ENCODE data around the gene TBC1D22A.
"Not testable (repeated sequence)": the region's sequence is repeated elsewhere in the genome, so short reads cannot be mapped to it uniquely, and the experiment has no call there.

Gene TBC1D22A

DNA sequence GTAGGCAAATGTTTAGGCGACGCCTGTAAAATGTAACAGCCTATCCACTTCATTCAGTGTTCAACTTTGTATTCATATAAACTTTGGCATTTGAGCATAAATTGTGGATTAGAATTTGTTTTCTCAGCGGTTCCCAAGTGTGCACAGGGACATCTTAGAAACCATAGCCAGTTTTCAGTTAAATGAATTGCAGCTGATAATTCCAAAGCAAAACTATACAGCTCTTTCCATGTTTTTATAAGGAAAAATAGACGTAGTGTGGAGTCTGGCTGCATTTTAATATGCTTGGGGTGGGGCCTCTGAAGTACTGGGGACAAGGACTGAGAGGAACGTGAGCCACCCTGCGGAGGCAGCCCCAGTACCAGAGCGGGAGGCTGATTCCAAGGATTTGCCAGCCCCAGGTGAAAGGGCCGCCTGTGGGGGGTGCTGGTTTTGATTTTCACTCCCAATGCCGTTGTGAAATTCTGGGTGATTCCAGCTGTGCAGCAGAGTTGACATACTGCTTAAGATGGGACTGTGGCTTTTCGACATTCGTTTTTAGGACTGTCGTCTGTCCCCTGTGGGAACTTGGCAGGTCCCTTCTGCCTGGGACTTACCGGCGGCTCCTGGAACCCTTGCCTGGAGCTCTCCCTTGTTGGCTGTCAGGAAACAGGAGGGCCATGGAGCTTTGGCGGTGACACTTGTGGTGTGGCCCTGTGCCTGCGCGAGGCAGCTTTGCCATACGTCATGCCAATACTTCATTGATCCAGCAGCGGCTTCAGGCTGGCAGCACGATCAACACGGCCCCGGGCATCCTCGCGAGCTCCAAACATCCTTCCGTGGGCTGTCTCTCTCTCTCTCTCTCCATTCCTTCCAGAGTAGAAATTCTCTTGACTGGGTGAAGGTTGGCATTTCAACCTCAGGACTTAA, 370.9 kb downstream of the TBC1D22A start:
- DNase-seq, result no peak

DNA sequence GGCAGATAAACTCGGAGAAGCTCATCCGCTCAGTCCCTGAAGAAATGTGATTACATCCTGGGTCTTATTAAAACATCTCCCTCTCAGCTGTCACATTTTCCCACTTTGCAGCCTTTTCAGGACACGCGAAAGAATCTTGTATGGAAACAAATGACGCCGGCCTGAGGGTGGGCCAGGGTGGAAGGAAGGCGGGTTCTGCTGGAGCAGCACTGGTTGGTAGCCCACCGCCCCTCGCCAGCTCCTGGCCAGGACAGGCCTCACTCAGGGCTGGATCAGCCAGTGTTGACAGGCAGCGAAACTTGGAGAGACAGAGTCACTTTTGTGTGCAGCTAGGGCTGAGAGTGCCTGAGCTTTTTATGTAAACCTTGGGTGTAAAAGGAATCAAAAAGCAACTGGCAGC, 371.8 kb downstream of the TBC1D22A start:
- DNase-seq, result no peak

DNA sequence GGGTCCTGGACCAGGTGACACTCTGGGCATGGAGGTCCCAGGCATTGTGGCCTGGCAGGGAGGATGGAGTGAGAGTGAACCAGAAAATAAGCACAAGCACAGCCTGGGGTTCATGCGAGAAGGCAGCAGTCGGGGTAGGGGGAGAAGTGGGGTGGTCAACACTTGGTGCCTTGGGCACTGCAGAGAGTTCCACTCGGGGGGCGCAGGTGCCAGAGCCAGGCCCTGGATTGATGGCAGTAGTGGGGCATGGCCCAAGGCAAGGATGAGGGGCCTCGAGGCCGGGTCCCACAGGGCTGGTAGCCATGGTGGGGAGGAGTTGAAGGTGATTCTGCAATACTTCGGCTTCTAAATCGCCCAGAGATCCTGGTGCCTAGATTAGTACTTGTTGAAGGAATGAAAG, 372.9 kb downstream of the TBC1D22A start:
- no peak for DNase-seq

DNA sequence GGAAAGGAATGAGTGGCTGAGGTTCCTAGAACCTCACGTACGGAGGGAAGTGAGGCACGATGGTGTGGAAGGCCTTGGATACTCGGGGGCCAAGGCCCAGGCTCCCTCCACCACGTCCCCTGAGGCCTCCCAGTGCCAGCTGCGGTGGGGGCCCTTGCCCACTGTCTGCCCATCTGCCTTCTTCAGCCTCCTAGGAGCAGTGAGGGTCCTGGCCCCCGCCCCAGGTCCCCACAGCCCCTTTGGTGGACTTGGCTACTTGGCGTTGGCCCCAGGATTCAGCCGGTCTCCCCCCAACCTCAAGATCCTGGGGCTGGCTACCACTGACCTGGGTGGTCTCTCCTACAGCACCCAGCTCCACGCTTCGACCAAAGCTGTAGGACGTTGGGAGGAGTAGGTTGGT, 373.6 kb downstream of the TBC1D22A start:
- DNase-seq, result no peak

DNA sequence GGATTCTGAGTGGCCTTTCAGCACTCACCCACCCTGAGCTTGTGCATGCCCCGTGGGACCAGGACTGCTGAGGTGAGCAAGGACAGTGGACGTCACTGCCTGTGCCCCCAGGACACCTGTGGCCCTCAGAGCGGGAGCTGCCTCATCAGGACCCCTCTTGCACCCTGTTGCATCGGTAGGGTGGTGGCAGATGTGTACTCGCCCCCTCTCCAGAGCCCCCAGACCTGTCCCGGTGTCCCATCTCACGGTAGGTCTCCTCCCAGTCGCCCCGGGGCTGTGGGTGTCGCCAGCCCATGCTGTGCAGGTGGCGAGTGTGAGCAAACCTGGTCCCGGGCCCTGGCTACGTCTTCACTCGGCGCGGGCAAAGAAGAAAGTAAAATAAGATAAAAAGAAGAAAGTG, 374.2 kb downstream of the TBC1D22A start:
- DNase-seq, result no peak

DNA sequence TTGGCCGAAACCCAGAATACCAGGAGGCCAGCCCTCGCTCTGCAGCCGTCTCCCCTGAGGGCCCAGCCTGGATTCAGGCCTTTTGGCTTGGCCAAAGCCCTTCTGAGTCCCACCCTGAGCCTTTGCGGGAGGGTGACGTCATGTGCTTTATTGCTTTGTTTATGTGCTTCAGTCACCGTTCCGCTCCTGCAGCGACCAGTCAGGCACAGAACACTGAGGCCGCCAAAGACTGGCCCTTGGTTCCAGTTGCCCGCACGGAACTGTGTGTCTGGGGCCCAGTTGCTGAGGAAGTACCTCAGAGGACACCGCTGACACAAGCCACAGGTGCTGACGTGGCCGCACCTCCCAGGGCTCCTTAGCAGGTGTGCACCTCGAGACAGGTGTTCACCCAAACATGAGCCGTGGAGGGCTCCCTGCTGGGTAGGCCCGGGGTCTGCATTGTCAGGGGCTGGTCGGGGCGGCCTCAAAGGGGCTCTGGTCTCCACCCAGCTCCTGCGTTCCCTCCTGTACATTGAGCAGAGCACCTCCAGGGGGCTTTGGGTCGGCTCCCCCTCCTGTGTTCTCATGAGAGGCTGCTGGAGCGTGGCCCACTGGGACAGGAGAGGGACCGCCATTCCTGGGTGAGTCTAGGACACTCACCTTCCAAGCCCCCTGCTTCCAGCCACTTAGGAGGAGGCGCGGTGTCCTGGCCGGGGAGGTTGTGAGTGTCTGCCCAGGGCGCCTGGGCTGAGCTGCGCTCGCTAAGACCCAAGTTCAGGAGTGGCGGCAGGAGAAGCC, 376.8 kb downstream of the TBC1D22A start:
- DNase-seq, result no peak

DNA sequence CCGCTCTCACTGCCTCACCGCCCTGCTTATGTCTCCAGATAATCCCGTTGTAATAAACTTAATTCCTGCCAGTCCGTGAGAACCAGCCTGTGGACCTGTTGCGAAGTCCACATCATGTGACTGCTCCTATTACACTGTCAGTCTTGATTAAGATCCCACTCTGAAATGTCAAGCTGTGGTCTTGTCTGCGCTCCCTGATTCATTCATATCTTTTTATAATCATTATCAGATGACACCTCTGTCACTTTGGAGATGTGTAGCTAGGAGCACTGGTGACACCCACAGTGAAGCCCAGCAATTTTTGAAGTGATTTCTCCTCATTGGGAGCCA, 377.3 kb downstream of the TBC1D22A start:
- DNase-seq, result no peak

DNA sequence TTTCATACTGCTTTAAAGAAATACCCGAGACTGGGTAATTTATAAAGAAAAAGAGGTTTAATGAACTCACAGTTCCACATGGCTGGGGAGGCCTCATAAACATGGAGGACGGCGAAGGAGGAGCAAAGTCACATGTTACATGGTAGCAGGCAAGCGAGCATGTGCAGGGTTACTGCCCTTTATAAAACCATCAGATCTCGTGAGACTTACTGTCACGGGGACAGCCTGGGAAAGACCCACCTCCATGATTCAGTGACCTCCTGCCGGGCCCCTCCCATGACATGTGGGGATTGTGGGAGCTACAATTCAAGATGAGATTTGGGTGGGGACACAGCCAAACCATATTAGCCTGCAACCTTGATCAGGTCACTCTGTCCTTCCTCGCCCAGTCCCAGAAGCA, 378.5 kb downstream of the TBC1D22A start:
- DNase-seq, result not testable (repeated sequence)

DNA sequence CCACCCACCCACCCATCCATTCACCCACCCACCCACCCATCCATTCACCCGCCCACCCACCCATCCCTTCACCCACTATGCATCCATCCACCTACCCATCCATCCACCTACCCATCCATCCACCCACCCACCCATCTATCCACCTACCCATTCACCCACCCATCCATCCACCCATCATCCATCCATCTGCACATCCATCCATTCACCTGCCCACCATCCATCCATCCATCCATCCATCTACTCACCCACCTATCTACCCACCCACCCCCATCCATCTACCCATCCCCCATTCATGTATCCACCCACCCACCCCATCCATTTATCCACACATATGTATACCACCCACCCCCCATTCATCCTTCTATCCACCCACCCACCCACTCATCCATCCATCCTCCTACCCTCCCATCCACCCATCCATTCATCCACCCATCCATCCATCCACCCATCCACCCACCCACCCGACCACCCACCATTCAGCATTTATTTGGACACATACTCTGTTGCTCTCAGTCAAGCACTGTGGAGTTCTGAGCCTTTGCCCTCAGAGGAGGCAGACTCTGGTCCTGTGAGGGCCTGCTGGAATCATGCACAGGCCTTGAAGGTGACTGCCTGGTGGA, 380.1 kb downstream of the TBC1D22A start:
- no peak for DNase-seq

DNA sequence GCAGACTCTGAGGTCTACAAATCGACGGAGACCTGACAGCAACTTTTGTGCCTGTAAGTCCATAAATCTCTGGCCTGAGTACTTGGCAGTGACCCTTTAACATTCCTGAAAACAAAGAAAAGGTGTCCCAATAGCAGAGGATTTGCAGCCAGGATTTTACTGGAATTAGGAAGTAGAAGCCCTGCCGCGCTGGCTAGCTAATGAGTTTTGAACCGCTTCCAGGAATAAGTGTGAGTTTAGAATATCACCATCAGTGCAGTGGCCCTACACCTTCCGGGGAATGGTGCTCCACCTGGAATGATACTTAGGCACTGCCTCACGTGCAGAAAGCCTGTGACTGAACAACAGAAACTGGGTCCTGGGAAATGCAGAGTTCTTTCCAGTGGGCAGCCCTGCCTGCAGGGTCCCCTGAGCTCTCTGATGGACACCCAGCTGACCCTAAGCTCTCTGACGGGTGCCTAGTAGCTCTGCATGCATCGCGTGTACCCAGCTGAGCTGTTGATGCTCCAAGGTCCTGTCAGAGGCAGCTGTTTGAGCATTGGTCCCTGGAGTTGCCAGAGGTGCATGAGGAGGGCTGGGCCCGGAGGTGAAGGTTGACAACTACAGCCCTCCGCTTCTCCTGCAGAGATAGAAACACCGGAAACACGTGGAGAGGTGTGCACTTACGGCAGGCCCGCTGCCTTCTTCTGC, 380.9 kb downstream of the TBC1D22A start:
- no peak for DNase-seq

DNA sequence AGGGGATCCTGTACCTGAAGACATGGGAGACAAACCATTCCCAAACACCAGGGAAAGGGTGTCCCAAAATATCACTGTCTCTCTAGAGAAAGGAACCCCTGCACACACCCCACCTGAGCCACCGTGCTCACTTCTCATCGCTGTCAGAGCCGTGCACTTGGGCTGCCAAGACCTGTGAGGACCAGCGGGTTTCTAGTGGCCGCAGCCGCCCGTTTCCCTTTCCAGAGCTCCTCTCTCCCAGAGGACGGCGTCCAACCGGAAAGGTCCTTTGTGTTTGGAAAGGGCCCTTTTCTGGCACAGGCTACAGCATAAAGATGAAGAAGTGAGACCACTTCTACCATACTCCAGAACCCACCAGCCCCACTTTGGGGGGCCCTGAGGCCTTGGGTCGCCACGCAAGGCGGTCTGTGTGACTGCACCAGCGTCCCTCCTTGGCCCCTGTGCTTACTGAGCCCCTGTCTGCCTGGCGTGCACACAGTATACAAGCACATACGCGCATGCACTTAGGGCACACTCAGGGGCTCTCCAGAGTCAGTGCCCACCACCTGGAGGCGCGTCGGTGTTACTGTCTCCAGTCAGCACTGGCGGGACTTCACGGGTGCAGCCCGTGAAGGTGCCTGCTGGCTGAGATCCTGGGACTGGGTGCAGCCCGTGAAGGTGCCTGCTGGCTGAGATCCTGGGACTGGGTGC, 381.8 kb downstream of the TBC1D22A start:
- no peak for DNase-seq

DNA sequence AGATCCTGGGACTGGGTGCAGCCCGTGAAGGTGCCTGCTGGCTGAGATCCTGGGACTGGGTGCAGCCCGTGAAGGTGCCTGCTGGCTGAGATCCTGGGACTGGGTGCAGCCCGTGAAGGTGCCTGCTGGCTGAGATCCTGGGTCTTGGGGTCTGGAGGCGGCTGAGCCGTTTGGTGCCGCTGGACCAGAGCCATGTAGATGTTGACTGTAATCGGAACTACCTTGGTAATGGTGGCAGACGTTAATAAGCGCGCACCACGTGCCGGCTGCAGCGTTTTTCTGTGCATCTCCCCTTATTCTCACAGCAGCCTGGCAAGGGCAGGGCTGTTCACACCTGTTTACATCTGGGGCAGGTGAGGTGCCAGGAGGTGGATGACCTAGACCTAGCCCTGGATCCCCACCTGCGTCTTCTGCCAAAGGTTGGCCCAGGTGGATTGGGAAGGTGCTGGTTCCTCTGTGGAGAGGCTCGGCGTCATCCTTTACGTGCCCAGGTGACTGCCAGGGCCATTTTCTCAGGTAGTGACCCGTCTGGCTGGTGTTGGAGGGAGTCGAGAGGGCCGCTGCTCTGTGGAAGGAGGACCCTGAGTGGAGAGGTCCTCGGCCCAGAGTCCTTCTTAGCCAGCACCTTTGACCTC, 382.5 kb downstream of the TBC1D22A start:
- DNase-seq, result no peak

DNA sequence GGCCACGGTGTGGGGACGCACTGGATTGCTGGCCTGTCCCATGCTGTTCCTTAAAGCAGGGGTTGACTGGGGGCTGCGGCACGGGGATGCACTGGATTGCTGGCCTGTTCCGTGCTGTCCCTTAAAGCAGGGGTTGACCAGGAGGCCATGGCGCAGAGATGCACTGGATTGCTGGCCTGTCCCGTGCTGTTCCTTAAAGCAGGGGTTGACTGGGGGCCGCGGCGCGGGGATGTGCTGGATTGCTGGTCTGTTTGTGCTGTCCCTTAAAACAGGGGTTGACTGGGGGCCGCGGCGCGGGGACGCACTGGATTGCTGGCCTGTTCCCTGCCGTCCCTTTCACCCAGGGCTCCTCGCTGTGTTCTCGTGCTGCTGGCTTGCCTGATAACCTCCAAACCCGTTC, 383.4 kb downstream of the TBC1D22A start:
- DNase-seq, result no peak

DNA sequence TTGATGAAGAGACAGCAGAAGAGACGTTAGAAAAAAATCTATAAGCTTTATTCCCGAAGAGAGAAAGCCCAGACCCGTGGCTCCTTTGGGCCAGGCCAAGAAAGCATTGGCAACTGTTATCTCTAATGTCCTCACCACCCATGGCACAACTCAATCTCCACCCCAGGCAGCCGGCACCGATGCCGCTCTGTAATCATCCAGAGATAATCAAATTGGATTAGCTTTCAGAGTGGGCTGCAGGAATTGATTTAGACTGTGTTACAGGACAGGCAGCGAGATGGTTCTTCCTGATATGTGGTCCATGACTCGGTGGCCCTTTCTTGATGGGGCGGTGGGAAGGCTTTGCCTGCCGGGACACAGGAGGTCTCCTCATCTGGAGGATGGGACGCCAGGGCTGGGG, 383.9 kb downstream of the TBC1D22A start:
- DNase-seq, result no peak

DNA sequence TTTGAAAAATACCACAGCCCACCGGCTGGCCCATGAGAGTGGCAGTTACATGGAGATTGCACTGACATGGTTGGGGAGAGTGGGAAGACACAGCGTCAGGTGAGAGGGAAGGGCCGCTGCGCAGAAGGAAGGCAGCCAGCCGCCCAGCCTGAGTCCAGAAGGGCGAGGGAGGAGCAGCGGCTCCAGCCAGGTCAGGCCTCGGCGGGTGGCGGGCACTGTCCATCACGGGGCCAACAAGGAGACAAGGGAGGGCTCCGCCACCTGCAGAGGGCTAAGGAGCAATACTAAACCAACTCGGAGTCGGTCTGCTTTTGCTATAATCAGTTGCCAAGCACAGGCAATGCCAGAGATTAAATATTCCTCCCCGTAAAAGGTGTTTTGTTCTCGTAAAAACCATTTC, 384.5 kb downstream of the TBC1D22A start:
- no peak for DNase-seq

DNA sequence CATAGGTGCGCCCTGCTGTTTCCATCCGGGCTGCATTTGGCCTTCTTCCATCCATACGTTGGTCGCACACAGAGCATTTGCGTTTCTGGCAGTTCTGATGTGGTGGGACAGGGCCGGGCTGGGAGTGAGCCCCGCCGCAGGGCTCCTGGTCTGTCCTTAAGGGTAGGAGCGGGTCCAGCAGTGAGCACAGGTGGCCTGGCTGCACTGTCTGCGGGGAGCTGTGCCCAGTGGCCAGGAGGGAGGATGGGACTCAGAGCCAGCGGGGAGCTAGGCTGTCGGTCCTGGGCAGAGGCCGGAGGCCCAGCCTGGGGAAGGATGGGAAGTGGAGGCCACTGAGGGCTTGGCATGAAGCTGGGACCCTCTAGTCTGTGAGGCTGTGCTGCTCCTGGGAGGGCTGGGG, 385.1 kb downstream of the TBC1D22A start:
- no peak for DNase-seq

DNA sequence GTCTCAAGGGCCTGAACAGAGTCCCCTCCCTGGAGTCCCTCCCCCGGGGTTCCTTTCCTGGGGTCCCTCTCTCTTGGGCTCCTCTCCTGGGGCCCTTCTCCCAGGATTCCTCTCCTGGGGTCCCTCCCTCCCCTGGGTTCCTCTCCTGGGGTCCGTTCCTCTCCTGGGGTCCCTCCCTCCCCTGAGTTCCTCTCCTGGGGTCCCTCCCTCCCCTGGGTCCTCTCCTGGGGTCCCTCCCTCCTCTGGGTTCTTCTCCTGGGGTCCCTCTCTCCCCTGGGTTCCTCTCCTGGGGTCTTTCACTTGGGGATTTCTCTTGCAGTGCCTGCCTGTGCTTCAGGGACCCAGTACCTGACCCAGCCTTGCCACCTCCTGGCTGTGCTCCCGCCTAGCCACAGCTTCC, 386.1 kb downstream of the TBC1D22A start:
- DNase-seq, result no peak

DNA sequence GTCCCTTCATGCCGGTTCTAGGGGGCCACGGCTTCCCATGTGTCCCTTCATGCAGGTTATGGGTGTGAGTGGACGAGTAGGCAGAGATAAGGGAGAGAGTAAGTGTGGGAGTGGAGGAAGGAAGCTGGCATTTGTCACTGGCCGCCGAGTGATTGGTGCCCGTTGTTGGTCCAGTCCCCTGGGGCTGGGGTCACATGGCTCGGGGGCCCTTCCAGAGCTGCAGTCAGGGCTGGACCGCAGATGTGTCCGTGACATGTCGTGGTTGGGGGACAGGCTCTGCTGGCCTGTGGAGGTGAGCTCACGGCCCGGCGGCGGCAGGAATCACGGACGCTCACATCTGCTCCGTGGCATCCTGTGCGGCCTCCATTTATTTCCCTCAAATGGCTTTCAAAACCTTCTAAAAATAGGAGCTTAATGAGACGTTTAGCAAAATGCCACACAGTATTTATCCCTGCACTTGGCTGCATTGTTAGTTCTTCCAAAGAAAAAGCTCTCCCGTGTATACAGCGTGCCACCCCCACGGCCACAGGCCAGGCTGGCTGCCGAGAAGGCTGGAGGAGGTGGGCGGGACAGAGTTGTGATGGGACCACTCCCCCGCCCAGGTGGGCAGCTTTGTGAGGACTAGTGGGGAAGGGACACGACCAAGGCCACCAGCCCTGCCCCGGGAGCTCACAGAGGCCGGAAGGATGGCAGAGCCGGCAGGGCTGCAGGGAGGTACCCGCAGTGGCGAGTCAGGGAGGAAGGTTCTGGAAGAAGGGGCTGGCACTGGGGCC, 386.7 kb downstream of the TBC1D22A start:
- DNase-seq, result no peak

DNA sequence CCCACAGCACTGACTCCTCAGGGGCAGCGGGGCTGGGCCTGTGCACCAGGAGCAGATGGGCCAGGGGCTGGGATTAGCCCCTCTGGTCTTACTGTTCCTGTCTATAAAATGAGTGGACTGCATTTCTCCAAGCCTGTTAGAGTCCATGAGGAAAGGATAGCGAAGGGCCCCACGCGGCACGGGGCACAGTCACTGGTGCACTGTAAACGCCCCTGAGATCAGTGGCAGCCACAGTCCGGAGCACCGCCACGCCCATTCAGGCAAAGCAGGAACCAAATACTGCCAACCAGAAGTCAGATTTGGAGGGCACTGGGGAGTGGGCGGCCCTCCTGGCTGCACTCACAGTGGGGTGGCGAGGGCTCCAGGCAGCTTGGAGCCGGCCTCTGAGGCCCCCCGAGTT, 387.5 kb downstream of the TBC1D22A start:
- no peak for DNase-seq

DNA sequence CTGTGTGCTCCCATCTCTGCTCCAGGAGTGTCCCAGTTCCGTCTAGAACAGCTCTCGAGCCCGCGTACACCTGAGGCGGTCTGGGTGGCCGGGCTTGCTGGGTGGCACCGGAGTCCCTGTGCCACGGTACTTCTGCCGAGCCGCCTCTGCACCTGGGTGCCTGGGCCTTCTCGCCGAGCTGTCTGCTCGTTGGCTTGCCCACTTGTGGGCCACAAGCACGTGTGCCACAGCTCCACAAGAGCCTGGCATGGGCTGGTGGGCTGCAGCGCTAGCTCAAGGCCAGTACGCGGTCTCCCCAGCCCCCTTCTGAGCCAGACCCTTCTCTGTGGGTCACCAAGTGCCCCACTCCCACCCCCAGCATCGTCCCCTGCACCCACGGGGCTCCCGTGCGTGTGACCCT, 388.0 kb downstream of the TBC1D22A start:
- no peak for DNase-seq

DNA sequence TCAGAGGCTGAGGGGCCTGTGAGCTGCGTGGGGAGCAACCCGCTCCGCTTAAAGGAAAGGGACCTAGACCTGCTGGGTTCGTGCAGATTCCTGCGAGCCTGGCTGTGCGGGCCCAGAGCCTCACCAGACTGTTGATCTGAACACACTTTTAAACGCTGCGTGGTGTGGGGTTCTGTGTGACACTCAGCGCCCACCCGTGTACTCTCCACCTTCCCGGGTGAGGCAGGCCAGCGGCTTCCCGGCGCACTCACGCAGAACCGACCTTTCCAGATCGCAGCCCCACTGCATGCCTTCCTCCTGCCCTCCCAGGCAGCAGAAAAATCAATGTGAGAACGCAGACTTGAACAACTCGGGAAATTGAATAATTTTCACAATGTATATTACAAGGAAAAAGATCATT, 388.6 kb downstream of the TBC1D22A start:
- DNase-seq, result no peak
